Liver (tissue), 9 donors: ENCODE data around the gene PNKP. TPM values are rescaled to one million over a fixed set of nuclear protein-coding genes. Genes with fewer than 3 reads are reported as not detected.

Source experiments
- DNase-seq: peaks from one replicate; pipeline ENCODE4 v3.0.0-alpha.2; 2017; ENCODE audit warnings: low spot score
- H3K27ac ChIP-seq, 2 donors: one replicate each; pipeline ENCODE4 v1.7.0; 2013; ENCODE audit warnings: inconsistent platforms in 2 of 2, low read length in 2 of 2, control low read depth in 1 of 2, low read depth in 1 of 2, mild to moderate bottlenecking in 1 of 2
- H3K27me3 ChIP-seq, 4 donors: one replicate each; pipeline versions ENCODE4 v1.6.1 to v1.7.0; 2013; ENCODE audit warnings: low read length in 3 of 4, inconsistent platforms in 1 of 4, mild to moderate bottlenecking in 1 of 4, moderate library complexity in 1 of 4; ENCODE audit not compliant: control insufficient read depth in 4 of 4, insufficient read depth in 4 of 4
- H3K36me3 ChIP-seq, 4 donors: one replicate each; pipeline versions ENCODE4 v1.6.1 to v1.7.0; 2013; ENCODE audit warnings: low read length in 3 of 4, mild to moderate bottlenecking in 3 of 4, low read depth in 1 of 4, moderate library complexity in 1 of 4; ENCODE audit not compliant: control insufficient read depth in 4 of 4, insufficient read depth in 3 of 4
- H3K4me1 ChIP-seq, 4 donors: one replicate each; pipeline versions ENCODE4 v1.6.1 to v1.7.0; 2013; ENCODE audit warnings: low read length in 3 of 4, mild to moderate bottlenecking in 3 of 4, moderate library complexity in 1 of 4; ENCODE audit not compliant: control insufficient read depth in 4 of 4, insufficient read depth in 4 of 4
- H3K4me3 ChIP-seq, 3 donors: one replicate each; pipeline versions ENCODE4 v1.6.1 to v1.7.0; 2013; ENCODE audit warnings: low read length in 3 of 3, control low read depth in 1 of 3, low read depth in 1 of 3, mild to moderate bottlenecking in 1 of 3
- H3K9ac ChIP-seq, 2 donors: one replicate each; pipeline ENCODE4 v1.7.0; 2013; ENCODE audit warnings: low read length in 2 of 2, mild to moderate bottlenecking in 2 of 2, moderate library complexity in 2 of 2, control low read depth in 1 of 2, low read depth in 1 of 2
- H3K9me3 ChIP-seq, 4 donors: one replicate each; pipeline versions ENCODE4 v1.6.1 to v1.7.0; 2013; ENCODE audit warnings: low read length in 3 of 4; ENCODE audit not compliant: control insufficient read depth in 4 of 4
- CTCF ChIP-seq: fragments of 150-350 bp; IDR thresholded peaks from 2 replicates; pipeline ENCODE4 v1.5.1; 2017; ENCODE audit warnings: improper control_type of control experiment, low read depth, low read length; ENCODE audit not compliant: missing input control
- EGR1 ChIP-seq, 2 donors: IDR thresholded peaks; 2 replicates each; pipeline ENCODE4 v1.6.1; 2016 to 2018; ENCODE audit warnings: antibody characterized with exemption in 2 of 2, low read depth in 2 of 2
- FOXA1 ChIP-seq: IDR thresholded peaks from 2 replicates; pipeline ENCODE4 v1.6.1; 2016; ENCODE audit warnings: antibody characterized with exemption
- FOXA2 ChIP-seq: IDR thresholded peaks from 2 replicates; pipeline ENCODE4 v1.6.1; 2016; ENCODE audit warnings: antibody characterized with exemption
- HNF4A ChIP-seq, 2 donors: conservative IDR thresholded peaks; 2 replicates each; pipeline ENCODE4 v1.6.1; 2016; ENCODE audit warnings: antibody characterized with exemption in 2 of 2, mild to moderate bottlenecking in 2 of 2
- HNF4G ChIP-seq: IDR thresholded peaks from 2 replicates; pipeline ENCODE4 v1.6.1; 2016; ENCODE audit warnings: antibody characterized with exemption
- JUND ChIP-seq, 2 donors: IDR thresholded peaks; 2 replicates each; pipeline ENCODE4 v1.6.1; 2016; ENCODE audit warnings: antibody characterized with exemption in 2 of 2
- MAX ChIP-seq: IDR thresholded peaks from 2 replicates; pipeline ENCODE4 v1.6.1; 2016; ENCODE audit warnings: antibody characterized with exemption
- NR2F2 ChIP-seq: IDR thresholded peaks from 2 replicates; pipeline ENCODE4 v1.6.1; 2016; ENCODE audit warnings: antibody characterized with exemption
- RAD21 ChIP-seq, 2 donors: IDR thresholded peaks; 2 replicates each; pipeline ENCODE4 v1.6.1; 2016; ENCODE audit warnings: antibody characterized with exemption in 2 of 2, mild to moderate bottlenecking in 2 of 2
- REST ChIP-seq: IDR thresholded peaks from 2 replicates; pipeline ENCODE4 v1.6.1; 2016; ENCODE audit warnings: antibody characterized with exemption, mild to moderate bottlenecking
- RXRA ChIP-seq, 2 donors: IDR thresholded peaks; 2 replicates each; pipeline ENCODE4 v1.6.1; 2017 to 2018; ENCODE audit warnings: antibody characterized with exemption in 2 of 2, mild to moderate bottlenecking in 1 of 2
- SP1 ChIP-seq: IDR thresholded peaks from 2 replicates; pipeline ENCODE4 v1.6.1; 2018; ENCODE audit warnings: antibody characterized with exemption, mild to moderate bottlenecking
- TAF1 ChIP-seq: conservative IDR thresholded peaks from 2 replicates; pipeline ENCODE4 v1.6.1; 2016; ENCODE audit warnings: antibody characterized with exemption, mild to moderate bottlenecking
- YY1 ChIP-seq: IDR thresholded peaks from 2 replicates; pipeline ENCODE4 v1.6.1; 2016; ENCODE audit warnings: antibody characterized with exemption, mild to moderate bottlenecking
- ZBTB33 ChIP-seq: IDR thresholded peaks from 2 replicates; pipeline ENCODE4 v1.6.1; 2016; ENCODE audit warnings: antibody characterized with exemption
- WGBS: extraction: QIAGEN DNeasy Blood & Tissue Kit; methylation state at CpG from one replicate; pipeline ENCODE4 v1.1.7; 2013; 5-methylcytosine and 5-hydroxymethylcytosine counted together
- polyA plus RNA-seq, 2 donors: library from polyadenylated mRNA; stranded (reverse) in 1 of 2; unstranded in 1 of 2; fragments of 200-250 nt in 1 of 2; fragments of >200 nt in 1 of 2; fragmentation: Nextera tagmentation in 1 of 2; extraction: Ambion mirVana in 1 of 2; gene quantifications; one replicate each; pipeline versions ENCODE4 v1.2.1 to v1.2.3, GENCODE V29; 2013 to 2015
- total RNA-seq, 2 donors: library from RNA; depleted of rRNA; stranded (reverse); fragments of >200 nt; gene quantifications; one replicate each; pipeline ENCODE4 v1.2.3, GENCODE V29; 2014
- donor health status: healthy.
- donor health status: healthy.
- donor health status: healthy.
- donor health status: healthy.
- donor health status: healthy.

Gene PNKP
- total and polyA plus RNA-seq, 4 donors, result 17.3 to 30.9 (median 19.8) TPM

GRCh38 chr19:49870309-49870901 is 3.0 kb upstream of the PNKP start:
- Histone ChIP-seq H3K27me3 (no peaks in the 10 kb centered on the region), H3K9me3 (no peaks in the 10 kb centered on the region), H3K27ac (peak overlapping the region; percentile 65 to 86), H3K36me3 (no peaks in the 10 kb centered on the region), H3K4me3 (peak overlapping the region; percentile 46 to 66 (median 56)), H3K4me1 (peaks cover 12 to 47% (median 33%) of the 10 kb centered on the region in 4 donors), H3K9ac (peak overlapping the region; percentile 43 to 54)
- WGBS, result 84% methylated on average over 15 of the region's 15 CpGs
- peak; percentile 55 for DNase-seq
- TF ChIP-seq NR2F2 (no peak), JUND (IDR thresholded peaks at IDR 0.05) (no peak), TAF1 (no peak), HNF4G (no peak), RXRA (IDR thresholded peaks at IDR 0.05) (no peak), RAD21 (IDR thresholded peaks at IDR 0.05) (no peak), CTCF (no peak), REST (no peak)

GRCh38 chr19:49869484-49870308 is 2.3 kb upstream of the PNKP start:
- peak; percentile 95 for DNase-seq
- under 1% methylated on average over 67 of the region's 67 CpGs for WGBS
- H3K4me1 ChIP-seq, result peaks cover 15 to 47% (median 34%) of the 10 kb centered on the region in 4 donors
- TF ChIP-seq JUND (IDR thresholded peaks at IDR 0.05) (peak in 1 of 2 donors; percentile 54), RAD21 (IDR thresholded peaks at IDR 0.05) (no peak), MAX (peak; percentile 37), HNF4A (conservative IDR thresholded peaks at IDR 0.05) (peak in 1 of 2 donors; percentile 29), REST (peak; percentile 63), FOXA1 (no peak), CTCF (no peak), NR2F2 (no peak), SP1 (peak; percentile 100), EGR1 (IDR thresholded peaks at IDR 0.05; ENCODE audit: low read depth in 2 of 2) (peak in 1 of 2 donors; percentile 64), FOXA2 (no peak), YY1 (peak; percentile 95), ZBTB33 (no peak)

More at GRCh38 chr19:49869484-49870308, 2.3 kb upstream of the PNKP start:
- H3K36me3 ChIP-seq, result no peaks in the 10 kb centered on the region
- H3K4me3 ChIP-seq, result peak overlapping the region; percentile 46 to 66 (median 56)
- no peaks in the 10 kb centered on the region for H3K27me3 ChIP-seq
- H3K9ac ChIP-seq, result peak overlapping the region; percentile 43 to 54
- H3K27ac ChIP-seq, result peak overlapping the region; percentile 86 to 94
- H3K9me3 ChIP-seq, result no peaks in the 10 kb centered on the region
